ENCODE data around the gene CUBN.

- TF ChIP-seq CTCF (IDR thresholded peaks at IDR 0.05; ENCODE audit: insufficient read depth, low read depth, low read length) (no peak), EZH2 (IDR thresholded peaks at IDR 0.05; ENCODE audit: insufficient read depth, low read length) (no peak)
Observed at GRCh38 chr10:16966991-16967865, 162.4 kb downstream of the CUBN start.

Data from astrocyte (in vitro differentiated cells and primary cell).